Measurements from ENCODE around the gene DDRGK1.

Gene DDRGK1

GRCh38 chr20:3235666-3236324 is 31.3 kb upstream of the DDRGK1 start:
- DNase-seq: no peak

- DNase-seq: no peak
These were observed 29.6 kb upstream of the DDRGK1 start for GRCh38 chr20:3233991-3234498.

GRCh38 chr20:3233131-3233990 is 28.9 kb upstream of the DDRGK1 start:
- no peak for DNase-seq

GRCh38 chr20:3231889-3232588 is 27.6 kb upstream of the DDRGK1 start:
- no peak for DNase-seq

GRCh38 chr20:3231116-3231515 is 26.6 kb upstream of the DDRGK1 start:
- DNase-seq: no peak

- no peak for DNase-seq
These were observed 25.3 kb upstream of the DDRGK1 start for GRCh38 chr20:3229798-3230197.

GRCh38 chr20:3229158-3229557 is 24.7 kb upstream of the DDRGK1 start:
- DNase-seq: no peak

GRCh38 chr20:3228750-3229032 is 24.2 kb upstream of the DDRGK1 start:
- no peak for DNase-seq

- DNase-seq: no peak
These were observed 23.7 kb upstream of the DDRGK1 start for GRCh38 chr20:3227936-3228749.

GRCh38 chr20:3227506-3227905 is 23.0 kb upstream of the DDRGK1 start:
- no peak for DNase-seq

GRCh38 chr20:3226864-3227263 is 22.4 kb upstream of the DDRGK1 start:
- DNase-seq: no peak

GRCh38 chr20:3226093-3226492 is 21.6 kb upstream of the DDRGK1 start:
- DNase-seq: no peak

- no peak for DNase-seq
These were observed 20.4 kb upstream of the DDRGK1 start for GRCh38 chr20:3224681-3225421.

- no peak for DNase-seq
These were observed 19.7 kb upstream of the DDRGK1 start for GRCh38 chr20:3223994-3224680.

- no peak for DNase-seq
These were observed 19.1 kb upstream of the DDRGK1 start for GRCh38 chr20:3223651-3223993.

- DNase-seq: no peak
These were observed 18.4 kb upstream of the DDRGK1 start for GRCh38 chr20:3222635-3223600.

- no peak for DNase-seq
These were observed 17.1 kb upstream of the DDRGK1 start for GRCh38 chr20:3221398-3222226.

Data from hypothalamus (tissue), 51 donors.